HEK293T (cell line): Measurements from ENCODE around the gene FAM72B.
"Not testable (repeated sequence)": the region's sequence is repeated elsewhere in the genome, so short reads cannot be mapped to it uniquely, and the experiment has no call there.

ENCODE experiments used
- ARNT ChIP-seq: fragments of 450-650 bp; IDR thresholded peaks from 2 replicates; pipeline ENCODE4 v1.6.1; 2017; ENCODE audit warnings: mild to moderate bottlenecking
- BHLHE40 ChIP-seq: fragments of 450-650 bp; IDR thresholded peaks from 2 replicates; pipeline ENCODE4 v1.6.1; 2016; ENCODE audit warnings: mild to moderate bottlenecking, moderate library complexity, borderline replicate concordance
- CTBP1 ChIP-seq: fragments of 450-650 bp; IDR thresholded peaks from 2 replicates; pipeline ENCODE4 v1.6.1; 2016; ENCODE audit warnings: borderline replicate concordance
- FOXA1 ChIP-seq: fragments of 450-650 bp; IDR thresholded peaks from 2 replicates; pipeline ENCODE4 v1.6.1; 2016; ENCODE audit warnings: mild to moderate bottlenecking
- FOXM1 ChIP-seq: fragments of 450-650 bp; IDR thresholded peaks from 2 replicates; pipeline ENCODE4 v1.6.1; 2017; ENCODE audit warnings: mild to moderate bottlenecking, borderline replicate concordance
- HDGF ChIP-seq: fragments of 450-650 bp; IDR thresholded peaks from 2 replicates; pipeline ENCODE4 v1.6.1; 2017; ENCODE audit warnings: antibody characterized with exemption, borderline replicate concordance
- L3MBTL2 ChIP-seq: fragments of 450-650 bp; conservative IDR thresholded peaks from 2 replicates; pipeline ENCODE4 v1.6.1; 2016; ENCODE audit warnings: mild to moderate bottlenecking
- LEF1 ChIP-seq: fragments of 450-650 bp; IDR thresholded peaks from 2 replicates; pipeline ENCODE4 v1.6.1; 2017; ENCODE audit warnings: mild to moderate bottlenecking, borderline replicate concordance
- NFRKB ChIP-seq: fragments of 450-650 bp; IDR thresholded peaks from 2 replicates; pipeline ENCODE4 v1.6.1; 2016; ENCODE audit warnings: mild to moderate bottlenecking, moderate library complexity
- PKNOX1 ChIP-seq: fragments of 450-650 bp; IDR thresholded peaks from 2 replicates; pipeline ENCODE4 v1.6.1; 2016
- SP1 ChIP-seq: fragments of 450-650 bp; IDR thresholded peaks from 2 replicates; pipeline ENCODE4 v1.6.1; 2017
- SUZ12 ChIP-seq: fragments of 450-650 bp; IDR thresholded peaks from 2 replicates; pipeline ENCODE4 v1.6.1; 2016; ENCODE audit warnings: mild to moderate bottlenecking
- TARDBP ChIP-seq: fragments of 450-650 bp; IDR thresholded peaks from 2 replicates; pipeline ENCODE4 v1.6.1; 2016
- ZNF384 ChIP-seq: fragments of 450-650 bp; IDR thresholded peaks from 2 replicates; pipeline ENCODE4 v1.6.1; 2016

- TF ChIP-seq CTBP1, SP1, ARNT, PKNOX1, L3MBTL2, FOXM1, LEF1, BHLHE40, TARDBP, ZNF384, NFRKB, HDGF, SUZ12, FOXA1: not testable (repeated sequence)
Observed at GRCh38 chr1:121131494-121131893, 52.6 kb downstream of the FAM72B start.
